MM.1S (cell line): ENCODE data around the gene CBL.

Experiments
- EZH2 ChIP-seq: fragments of 300-600 bp; sonication (generic); optimal IDR thresholded peaks from 2 replicates; pipeline ENCODE3; 2017; ENCODE audit warnings: low read depth, mild to moderate bottlenecking, antibody characterized with exemption, low read length, mixed read lengths
- EZH2phosphoT487 ChIP-seq: fragments of 300-600 bp; sonication (generic); IDR thresholded peaks from 2 replicates; pipeline ENCODE4 v1.6.1; 2018; ENCODE audit warnings: antibody characterized with exemption, low read length
- TF ChIP-seq, protein P1 (sequence below): fragments of 300-600 bp; sonication (generic); IDR thresholded peaks from 2 replicates; pipeline ENCODE4 v1.5.1; 2016; ENCODE audit warnings: antibody characterized with exemption, low read length, mixed read lengths

DNA sequence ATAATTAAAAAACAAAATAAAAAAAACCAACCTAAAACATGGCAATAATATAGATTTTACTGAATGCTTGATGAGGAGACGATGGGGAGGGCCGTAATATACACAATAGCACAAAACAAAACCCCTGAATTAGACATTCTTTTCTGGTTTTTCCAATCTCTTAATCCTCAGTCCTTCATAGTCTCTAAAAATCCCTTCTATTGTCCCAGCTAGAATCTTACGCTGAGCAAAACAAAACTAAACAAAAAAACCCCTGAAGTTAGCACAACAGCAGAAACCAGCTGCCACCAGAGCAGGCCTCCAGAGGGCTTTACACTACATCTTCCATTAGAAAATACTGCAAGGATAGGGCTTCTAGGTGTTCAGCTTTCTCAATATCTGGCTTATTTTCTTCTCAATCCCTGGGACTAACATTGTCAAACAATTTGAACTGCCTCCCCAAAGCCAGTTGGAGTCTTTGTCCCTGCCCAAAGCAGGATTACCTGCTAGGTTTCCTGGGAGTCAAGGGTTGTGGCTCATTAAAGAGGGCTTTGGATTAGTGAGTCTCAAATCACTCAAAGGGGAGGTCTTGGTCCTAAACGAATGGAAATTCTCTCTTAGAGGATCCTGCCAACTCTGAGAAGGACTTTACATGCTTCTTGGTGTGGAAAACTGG lies 126.1 kb downstream of the CBL start:
- TF ChIP-seq, protein P1, sequence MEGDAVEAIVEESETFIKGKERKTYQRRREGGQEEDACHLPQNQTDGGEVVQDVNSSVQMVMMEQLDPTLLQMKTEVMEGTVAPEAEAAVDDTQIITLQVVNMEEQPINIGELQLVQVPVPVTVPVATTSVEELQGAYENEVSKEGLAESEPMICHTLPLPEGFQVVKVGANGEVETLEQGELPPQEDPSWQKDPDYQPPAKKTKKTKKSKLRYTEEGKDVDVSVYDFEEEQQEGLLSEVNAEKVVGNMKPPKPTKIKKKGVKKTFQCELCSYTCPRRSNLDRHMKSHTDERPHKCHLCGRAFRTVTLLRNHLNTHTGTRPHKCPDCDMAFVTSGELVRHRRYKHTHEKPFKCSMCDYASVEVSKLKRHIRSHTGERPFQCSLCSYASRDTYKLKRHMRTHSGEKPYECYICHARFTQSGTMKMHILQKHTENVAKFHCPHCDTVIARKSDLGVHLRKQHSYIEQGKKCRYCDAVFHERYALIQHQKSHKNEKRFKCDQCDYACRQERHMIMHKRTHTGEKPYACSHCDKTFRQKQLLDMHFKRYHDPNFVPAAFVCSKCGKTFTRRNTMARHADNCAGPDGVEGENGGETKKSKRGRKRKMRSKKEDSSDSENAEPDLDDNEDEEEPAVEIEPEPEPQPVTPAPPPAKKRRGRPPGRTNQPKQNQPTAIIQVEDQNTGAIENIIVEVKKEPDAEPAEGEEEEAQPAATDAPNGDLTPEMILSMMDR = no peak
- TF ChIP-seq EZH2phosphoT487 (no peak), EZH2 (no peak)
